Activated T-helper 1 cell treated with Interleukin-2 at 50 U/mL for 16 hours (primary cell): ENCODE data around the gene FOXO4.

ENCODE experiments used
- DNase-seq: peaks from one replicate; pipeline ENCODE4 v3.0.0-alpha.2; 2020; ENCODE audit warnings: low read depth

FOXO4 gene

DNA sequence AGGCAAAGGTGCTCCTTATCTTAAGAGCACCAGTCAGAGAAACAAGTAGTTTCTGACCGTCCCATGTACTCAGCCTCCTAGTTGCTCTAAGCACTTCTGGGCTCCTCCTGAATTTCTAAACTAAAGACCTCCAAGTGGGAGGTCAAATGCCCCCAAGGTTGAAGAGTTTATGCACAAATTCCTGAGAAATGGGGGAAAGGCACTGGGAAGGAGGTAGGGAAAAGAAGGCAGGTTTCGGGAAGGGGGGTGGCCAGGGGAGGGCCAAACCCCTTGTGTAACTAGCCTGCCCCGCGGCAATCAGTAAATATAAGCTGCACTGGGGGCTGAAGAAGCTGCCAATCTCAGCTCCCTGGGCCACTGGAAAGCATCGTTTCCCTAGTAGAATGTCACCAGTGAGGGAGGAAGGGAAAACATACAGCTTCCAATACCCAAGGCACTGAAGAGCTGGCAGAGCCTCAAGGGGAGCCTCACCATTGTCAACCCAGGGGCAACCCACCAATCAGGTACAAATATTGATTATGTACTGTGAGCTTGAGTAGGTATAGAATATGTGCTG, 3.4 kb downstream of the FOXO4 start:
- no peak for DNase-seq

DNA sequence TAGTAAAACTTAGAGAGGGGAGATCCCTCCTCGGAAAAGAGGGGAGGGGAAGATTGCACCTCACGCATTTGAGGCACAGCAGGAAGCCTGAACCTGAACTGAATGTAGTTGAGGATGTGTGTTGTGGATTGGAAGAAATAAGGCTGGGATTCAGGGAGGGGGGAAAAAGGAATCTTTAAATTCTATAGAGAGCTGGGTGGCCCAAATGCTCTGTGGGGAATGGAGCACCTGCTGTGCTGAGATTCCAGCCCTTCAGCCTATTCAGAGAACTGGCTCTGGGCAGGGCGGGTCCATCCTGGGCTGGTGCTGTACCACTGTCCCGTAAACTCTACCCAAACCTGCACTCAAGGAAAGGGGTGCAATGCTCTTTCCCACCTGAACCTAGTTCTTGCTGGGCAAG, 4.1 kb downstream of the FOXO4 start:
- DNase-seq: no peak

DNA sequence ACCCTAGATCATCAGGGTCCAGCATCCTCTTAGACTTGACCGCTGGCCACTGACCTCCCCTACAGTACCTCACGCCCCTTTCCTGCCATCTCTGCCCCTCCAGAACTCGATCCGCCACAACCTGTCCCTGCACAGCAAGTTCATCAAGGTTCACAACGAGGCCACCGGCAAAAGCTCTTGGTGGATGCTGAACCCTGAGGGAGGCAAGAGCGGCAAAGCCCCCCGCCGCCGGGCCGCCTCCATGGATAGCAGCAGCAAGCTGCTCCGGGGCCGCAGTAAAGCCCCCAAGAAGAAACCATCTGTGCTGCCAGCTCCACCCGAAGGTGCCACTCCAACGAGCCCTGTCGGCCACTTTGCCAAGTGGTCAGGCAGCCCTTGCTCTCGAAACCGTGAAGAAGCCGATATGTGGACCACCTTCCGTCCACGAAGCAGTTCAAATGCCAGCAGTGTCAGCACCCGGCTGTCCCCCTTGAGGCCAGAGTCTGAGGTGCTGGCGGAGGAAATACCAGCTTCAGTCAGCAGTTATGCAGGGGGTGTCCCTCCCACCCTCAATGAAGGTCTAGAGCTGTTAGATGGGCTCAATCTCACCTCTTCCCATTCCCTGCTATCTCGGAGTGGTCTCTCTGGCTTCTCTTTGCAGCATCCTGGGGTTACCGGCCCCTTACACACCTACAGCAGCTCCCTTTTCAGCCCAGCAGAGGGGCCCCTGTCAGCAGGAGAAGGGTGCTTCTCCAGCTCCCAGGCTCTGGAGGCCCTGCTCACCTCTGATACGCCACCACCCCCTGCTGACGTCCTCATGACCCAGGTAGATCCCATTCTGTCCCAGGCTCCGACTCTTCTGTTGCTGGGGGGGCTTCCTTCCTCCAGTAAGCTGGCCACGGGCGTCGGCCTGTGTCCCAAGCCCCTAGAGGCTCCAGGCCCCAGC, 5.2 kb downstream of the FOXO4 start:
- no peak for DNase-seq

GRCh38 chrX:71102292-71102691, 6.6 kb downstream of the FOXO4 start:
- no peak for DNase-seq

- DNase-seq: peak; percentile 30
Observed at GRCh38 chrX:71103110-71103983, 7.7 kb downstream of the FOXO4 start.

DNA sequence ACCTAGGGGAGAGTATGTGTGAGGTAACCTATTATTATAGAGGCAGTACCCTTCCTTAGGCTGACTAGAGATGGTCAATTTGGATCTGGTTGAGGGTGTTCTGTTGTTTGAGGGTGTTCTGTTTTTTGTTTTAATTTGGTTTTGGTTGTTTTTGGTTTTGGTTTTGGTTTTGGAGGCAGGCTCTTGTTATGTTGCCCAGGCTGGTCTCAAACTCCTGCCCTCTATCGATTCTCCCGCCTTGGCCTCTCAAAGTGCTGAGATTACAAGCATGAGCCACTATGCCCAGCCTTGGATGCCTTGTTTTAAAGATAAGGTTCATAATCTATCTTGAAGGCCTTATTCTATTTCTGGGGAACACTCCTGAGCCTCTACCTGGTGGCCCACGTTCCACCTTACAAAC, 10.0 kb downstream of the FOXO4 start:
- DNase-seq: no peak

GRCh38 chrX:71106427-71106826, 10.8 kb downstream of the FOXO4 start, which contains the start of gene CXorf65:
Gene CXorf65 (minus strand): TSS chrX:71106740. CDS start chrX:71106556, 184 bp downstream.
- DNase-seq: no peak

DNA sequence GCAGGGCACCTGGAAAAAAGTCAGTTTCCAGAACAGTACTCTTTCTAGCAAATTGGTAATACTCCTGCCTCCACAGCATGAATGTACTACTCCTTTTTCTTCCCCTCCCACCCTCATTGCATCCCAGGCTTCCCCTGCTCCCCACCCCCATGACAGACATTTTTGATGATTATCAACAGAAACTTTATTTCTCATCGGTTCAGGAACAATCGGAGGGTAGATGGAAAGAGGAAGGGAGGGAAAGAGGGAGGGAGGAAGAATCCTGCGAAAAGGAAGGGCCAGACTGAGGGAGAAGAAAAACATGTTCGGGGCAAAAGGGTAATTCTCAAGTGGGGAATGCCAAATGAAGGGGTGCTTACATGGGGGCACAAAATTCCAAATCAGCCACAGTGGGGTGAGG, 11.6 kb downstream of the FOXO4 start:
- no peak for DNase-seq

- peak; percentile 18 for DNase-seq
Observed at GRCh38 chrX:71107762-71108360, 12.2 kb downstream of the FOXO4 start.

DNA sequence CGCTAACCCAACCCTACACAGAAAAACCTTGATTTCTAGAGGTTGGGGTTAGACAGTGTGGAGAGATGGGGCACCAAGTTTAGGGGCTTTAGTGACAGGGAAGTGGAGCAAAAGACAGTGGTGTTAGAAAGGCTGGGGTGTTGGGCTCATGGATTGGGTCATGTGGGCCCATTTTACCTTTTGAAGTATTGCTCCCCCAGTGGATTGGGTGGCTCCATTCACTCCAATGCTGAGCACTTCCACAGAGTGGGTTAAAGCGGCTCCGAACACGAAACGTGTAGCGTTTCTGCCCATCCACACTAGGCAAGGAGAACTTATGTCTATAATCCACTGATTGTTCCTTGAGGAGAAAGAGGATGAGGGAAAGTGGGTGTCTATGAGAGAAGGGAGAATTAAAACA, 13.4 kb downstream of the FOXO4 start:
- no peak for DNase-seq

DNA sequence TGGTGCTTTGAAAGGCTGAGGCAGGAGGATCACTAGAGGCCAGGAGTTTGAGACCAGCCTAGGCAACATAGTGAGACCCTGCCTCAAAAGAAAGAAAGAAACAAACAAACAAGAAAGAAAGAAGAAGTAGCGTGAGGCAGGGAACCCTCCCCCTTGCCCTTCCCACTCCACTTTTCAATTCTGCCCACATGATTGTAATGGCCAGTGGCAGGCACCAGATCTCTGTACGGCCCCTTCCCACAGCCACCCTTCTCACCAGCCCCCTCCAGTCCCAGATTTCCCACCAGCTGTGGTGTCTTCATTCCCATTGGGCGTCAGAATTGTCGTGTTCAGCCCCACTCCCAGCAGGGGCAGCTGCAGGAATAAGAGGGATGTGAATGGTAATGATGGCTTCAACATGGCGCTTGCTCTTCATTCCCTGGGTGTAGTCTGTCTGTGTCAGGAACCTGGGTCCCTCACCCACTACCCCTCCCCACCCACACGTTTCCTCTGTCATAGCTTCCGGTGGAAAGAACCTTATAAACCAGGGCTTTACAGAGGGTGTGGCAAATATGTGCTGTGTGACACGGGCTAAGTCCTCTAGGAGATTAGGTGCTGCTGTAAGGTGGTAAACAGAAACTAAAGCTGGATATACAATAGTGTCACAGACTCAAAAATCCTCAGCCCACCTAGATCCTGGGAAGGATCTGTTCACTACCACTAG, 15.6 kb downstream of the FOXO4 start, which contains the start of gene IL2RG:
TSS of gene IL2RG (minus strand) at position 437 of the 703 bp plus-strand sequence. CDS start at position 399, 38 bp downstream.
- peak; percentile 65 for DNase-seq

DNA sequence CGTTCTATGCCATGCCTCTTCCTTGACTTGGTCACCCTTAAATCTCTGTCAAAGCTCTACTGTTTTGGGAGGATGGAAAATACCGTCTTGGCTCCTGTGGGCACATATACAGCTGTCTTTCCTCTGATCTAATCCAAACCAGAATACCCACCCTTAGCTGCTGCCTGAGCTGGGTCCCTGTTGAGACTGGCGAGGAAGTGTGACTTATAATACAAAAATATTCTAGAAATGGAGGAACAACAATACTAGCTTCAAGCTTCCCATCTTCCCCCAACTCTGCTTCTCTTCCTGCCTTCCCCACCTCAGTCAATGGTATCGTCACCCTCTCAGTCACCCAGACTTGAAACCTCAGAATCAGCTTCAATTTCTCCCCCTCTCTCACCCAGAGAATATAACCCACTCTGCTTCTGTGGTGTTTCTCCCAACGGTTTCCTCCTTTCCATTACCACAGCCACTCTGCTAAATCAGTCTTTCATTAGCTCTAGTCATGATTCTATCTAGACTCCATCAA, 16.3 kb downstream of the FOXO4 start:
- DNase-seq: no peak

DNA sequence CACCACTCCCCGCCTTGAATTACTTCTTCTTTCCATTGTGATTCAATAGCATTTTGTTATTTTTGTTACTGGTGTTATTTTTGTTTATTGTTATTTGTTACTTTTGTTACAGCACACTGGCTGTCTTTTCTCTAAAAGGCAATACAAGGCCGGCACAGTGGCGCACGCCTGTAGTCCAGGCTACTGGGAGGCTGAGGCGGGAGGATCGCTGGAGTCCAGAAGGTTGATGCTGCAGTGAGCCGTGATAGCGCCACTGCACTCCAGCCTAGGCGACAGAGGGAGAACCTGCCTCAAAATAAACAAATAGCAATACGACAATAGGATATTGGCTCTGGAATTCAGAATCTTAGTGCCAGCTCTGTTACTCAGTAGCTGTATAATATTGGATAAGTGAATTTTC, 21.7 kb downstream of the FOXO4 start:
- no peak for DNase-seq

- peak; percentile 64 for DNase-seq
Observed at GRCh38 chrX:71118032-71118984, 22.7 kb downstream of the FOXO4 start, which contains the start of gene MED12. Gene MED12 (plus strand): TSS chrX:71118596. CDS start chrX:71118755, 159 bp downstream.

DNA sequence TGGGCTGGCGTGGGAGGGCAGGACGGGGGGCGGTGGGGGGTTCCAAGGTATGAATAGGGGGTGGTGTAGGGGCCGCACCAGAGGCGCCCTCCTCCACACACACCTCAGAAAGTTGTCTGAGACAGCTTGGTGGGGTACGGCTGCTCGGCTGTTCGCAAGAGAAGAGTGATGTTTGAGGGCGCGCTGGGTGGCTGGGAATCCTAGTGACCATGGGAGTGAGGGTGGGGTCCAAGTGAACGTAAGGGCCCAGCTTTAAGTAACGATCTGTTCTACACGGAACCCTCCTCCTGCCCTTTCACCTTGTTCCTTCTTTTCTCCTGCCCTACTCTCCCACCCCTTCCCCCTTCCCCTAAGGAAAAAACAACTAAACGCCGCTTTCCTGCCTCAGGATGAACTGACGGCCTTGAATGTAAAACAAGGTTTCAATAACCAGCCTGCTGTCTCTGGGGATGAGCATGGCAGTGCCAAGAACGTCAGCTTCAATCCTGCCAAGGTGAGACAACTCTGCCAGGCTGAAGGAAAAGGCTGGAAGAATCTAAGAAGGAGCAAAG, 23.4 kb downstream of the FOXO4 start:
- no peak for DNase-seq

- no peak for DNase-seq
Observed at GRCh38 chrX:71128166-71128833, 32.6 kb downstream of the FOXO4 start.

DNA sequence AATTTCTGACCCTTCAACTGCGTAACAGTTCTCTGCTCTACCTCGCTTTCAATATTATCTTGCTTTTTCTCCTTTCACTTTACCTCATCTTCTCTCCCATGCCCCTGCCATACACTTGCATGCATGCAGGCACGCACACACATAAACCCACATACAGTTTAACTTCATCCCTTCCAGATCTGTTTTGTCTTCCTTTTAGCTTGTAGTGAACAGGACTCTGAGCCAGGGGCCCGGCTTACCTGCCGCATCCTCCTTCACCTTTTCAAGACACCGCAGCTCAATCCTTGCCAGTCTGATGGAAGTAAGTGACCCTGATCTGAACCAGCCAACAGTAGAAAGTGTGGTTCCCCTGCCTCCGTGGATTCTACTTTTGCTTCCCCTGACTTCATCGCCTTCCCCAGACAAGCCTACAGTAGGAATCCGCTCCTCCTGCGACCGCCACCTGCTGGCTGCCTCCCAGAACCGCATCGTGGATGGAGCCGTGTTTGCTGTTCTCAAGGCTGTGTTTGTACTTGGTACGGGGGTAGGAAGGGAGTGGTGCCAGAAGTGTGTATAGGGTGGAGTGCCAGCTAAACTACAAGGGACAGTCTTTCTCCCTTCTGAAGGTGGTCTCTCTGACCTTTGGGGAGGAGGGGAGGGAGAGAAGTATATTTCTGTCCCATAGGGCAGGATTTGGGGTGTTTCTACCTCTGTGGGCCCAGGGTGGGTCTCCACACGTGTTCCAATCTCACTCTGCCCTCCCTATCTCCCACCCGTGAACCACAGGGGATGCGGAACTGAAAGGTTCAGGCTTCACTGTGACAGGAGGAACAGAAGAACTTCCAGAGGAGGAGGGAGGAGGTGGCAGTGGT, 33.5 kb downstream of the FOXO4 start:
- DNase-seq: peak; percentile 60

DNA sequence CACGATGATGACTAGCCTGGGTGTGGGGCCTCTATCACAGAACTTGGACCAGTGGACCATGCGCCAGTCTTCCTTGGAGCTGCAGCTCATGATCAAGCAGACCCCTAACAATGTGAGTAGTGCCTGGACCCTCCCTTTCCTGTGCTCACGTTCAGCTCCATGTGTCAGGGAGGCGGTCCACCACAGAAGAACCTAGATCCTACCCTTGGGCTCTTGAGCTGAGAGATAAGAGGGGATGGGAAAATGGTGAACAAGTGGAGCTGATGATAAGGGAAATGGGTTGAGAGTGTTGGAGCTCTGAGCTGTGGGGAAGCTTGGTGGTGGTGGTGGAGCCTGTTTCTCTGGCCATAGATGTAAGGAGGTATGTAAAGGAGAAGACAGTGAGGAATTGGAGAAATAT, 35.9 kb downstream of the FOXO4 start:
- no peak for DNase-seq
